ENCODE results near the gene NHSL1.

NHSL1 gene

GRCh38 chr6:138456401-138456790 is 42.9 kb downstream of the NHSL1 start:
- no peak for DNase-seq

- DNase-seq: peak in 1 of 2 donors; percentile 3
These were observed 43.4 kb downstream of the NHSL1 start for GRCh38 chr6:138455746-138456400.

- DNase-seq: peak; percentile 28 to 49
These were observed 44.1 kb downstream of the NHSL1 start for GRCh38 chr6:138454981-138455706.

- DNase-seq: no peak
These were observed 48.3 kb downstream of the NHSL1 start for GRCh38 chr6:138451043-138451442.

- DNase-seq: no peak
These were observed 48.8 kb downstream of the NHSL1 start for GRCh38 chr6:138450445-138450844.

GRCh38 chr6:138446821-138447220 is 52.5 kb downstream of the NHSL1 start:
- no peak for DNase-seq

GRCh38 chr6:138443979-138444378 is 55.3 kb downstream of the NHSL1 start:
- no peak for DNase-seq

- DNase-seq: no peak
These were observed 56.6 kb downstream of the NHSL1 start for GRCh38 chr6:138442663-138443062.

- no peak for DNase-seq
These were observed 57.3 kb downstream of the NHSL1 start for GRCh38 chr6:138441965-138442364.

GRCh38 chr6:138440758-138441357 is 58.4 kb downstream of the NHSL1 start:
- DNase-seq: peak in 1 of 2 donors; percentile 19

- no peak for DNase-seq
These were observed 59.0 kb downstream of the NHSL1 start for GRCh38 chr6:138440296-138440695.

- no peak for DNase-seq
These were observed 59.7 kb downstream of the NHSL1 start for GRCh38 chr6:138439546-138439945.

GRCh38 chr6:138434925-138435324 is 64.4 kb downstream of the NHSL1 start:
- peak; percentile 60 to 75 for DNase-seq

GRCh38 chr6:138434096-138434495 is 65.2 kb downstream of the NHSL1 start:
- no peak for DNase-seq

- DNase-seq: no peak
These were observed 67.3 kb downstream of the NHSL1 start for GRCh38 chr6:138432063-138432356.

- peak; percentile 91 to 92 for DNase-seq
These were observed 67.8 kb downstream of the NHSL1 start for GRCh38 chr6:138431256-138432062.

- no peak for DNase-seq
These were observed 68.7 kb downstream of the NHSL1 start for GRCh38 chr6:138430361-138431145.

GRCh38 chr6:138429761-138430160 is 69.5 kb downstream of the NHSL1 start:
- DNase-seq: no peak

GRCh38 chr6:138428944-138429598 is 70.2 kb downstream of the NHSL1 start:
- DNase-seq: peak; percentile 35 to 70

- no peak for DNase-seq
These were observed 71.6 kb downstream of the NHSL1 start for GRCh38 chr6:138427701-138428100.

- no peak for DNase-seq
These were observed 72.7 kb downstream of the NHSL1 start for GRCh38 chr6:138426500-138427123.
